HepG2 (cell line): Measurements from ENCODE around the gene SIM1. TPM values are rescaled to one million over a fixed set of nuclear protein-coding genes. Genes with fewer than 3 reads are reported as not detected.

Experiments
- ATAC-seq: fragments of 200-7000 bp; cut with Tn5 transposase; 3 replicates; pipeline ENCODE4 v1.9.1; 2020; ENCODE audit warnings: mild to moderate bottlenecking, moderate library complexity
- BruUV-seq: library from RNA; stranded (reverse); fragments of 400-500 nt; replicated peaks from 2 replicates; lab custom pipeline; 2021; lab: Mats Ljungman, UMichigan
- CTCF ChIA-PET: fragments of 300-600 bp; formaldehyde crosslinking; extraction: SDS; loops from one replicate; lab custom pipeline; 2021; ENCODE audit warnings: low total read pairs, inconsistent platforms, low intra/inter-chr PET ratio; lab: Yijun Ruan, JAX
- POLR2A ChIA-PET: fragments of 350-600 bp; sonication (Branson Sonifier 250); formaldehyde crosslinking; loops from one replicate; lab custom pipeline; 2020; ENCODE audit warnings: antibody characterized with exemption, inconsistent platforms; lab: Yijun Ruan, JAX
- DNase-seq: peaks from one replicate; pipeline ENCODE4 v3.0.0-alpha.2; 2015; ENCODE audit warnings: low spot score
- FAIRE-seq: peaks from 3 replicates; lab custom pipeline; 2011; peaks lifted over from hg19 to GRCh38; lab: Jason Lieb, UNC
- H2AFZ ChIP-seq: one replicate; pipeline ENCODE4 v1.6.1; 2011; ENCODE audit warnings: low read length, inconsistent platforms
- H3K27ac ChIP-seq: fragments of 300-600 bp; 3 replicates; pipeline ENCODE4 v1.8.0; 2011; ENCODE audit warnings: mixed run types, mild to moderate bottlenecking, mixed read lengths, low read length, inconsistent platforms; ENCODE audit not compliant: insufficient read depth; ENCODE audit errors: extremely low read length
- H3K27me3 ChIP-seq, 2 experiments: fragments of 200-600 bp in 1 of 2; 2 replicates in 1 of 2; 3 replicates in 1 of 2; pipeline versions ENCODE4 v1.6.0 to v1.8.0; 2011; ENCODE audit warnings: low read length in 2 of 2, mild to moderate bottlenecking in 2 of 2, moderate library complexity in 2 of 2, inconsistent platforms in 1 of 2; ENCODE audit not compliant: insufficient read depth in 2 of 2, control insufficient read depth in 1 of 2
- H3K36me3 ChIP-seq, 2 experiments: fragments of 200-600 bp in 1 of 2; replicated peaks in 1 of 2; 2 replicates in 1 of 2; 3 replicates in 1 of 2; pipeline versions ENCODE4 v1.5.1 to v1.8.0; 2011; ENCODE audit warnings: low read length in 2 of 2, inconsistent platforms in 1 of 2; ENCODE audit not compliant: insufficient read depth in 2 of 2, control insufficient read depth in 1 of 2
- H3K4me1 ChIP-seq: 2 replicates; pipeline ENCODE4 v1.5.1; 2012; ENCODE audit warnings: low read length, inconsistent platforms; ENCODE audit not compliant: insufficient read depth
- H3K4me2 ChIP-seq: 2 replicates; pipeline ENCODE4 v1.6.0; 2011; ENCODE audit warnings: low read depth, low read length, inconsistent platforms
- H3K4me3 ChIP-seq, 3 experiments: fragments of 200-600 bp in 1 of 3; sonication (generic), shearing (Covaris generic) in 1 of 3; replicated peaks in 1 of 3; 2 replicates each; pipeline ENCODE4 v1.5.1; 2011 to 2016; ENCODE audit warnings: low read length in 3 of 3, inconsistent platforms in 2 of 3, low read depth in 2 of 3, mild to moderate bottlenecking in 2 of 3, control low read depth in 1 of 3, mixed read lengths in 1 of 3; ENCODE audit not compliant: insufficient read depth in 1 of 3
- H3K79me2 ChIP-seq: one replicate; pipeline ENCODE4 v1.6.1; 2011; ENCODE audit warnings: low read length, inconsistent platforms; ENCODE audit not compliant: insufficient read depth
- H3K9ac ChIP-seq: 2 replicates; pipeline ENCODE4 v1.6.0; 2011; ENCODE audit warnings: mild to moderate bottlenecking, low read depth, low read length, inconsistent platforms; ENCODE audit not compliant: insufficient read depth
- H3K9me3 ChIP-seq: 2 replicates; pipeline ENCODE4 v1.5.1; 2012; ENCODE audit warnings: mild to moderate bottlenecking, low read length
- H4K20me1 ChIP-seq: 2 replicates; pipeline ENCODE4 v1.6.0; 2011; ENCODE audit warnings: inconsistent platforms, mild to moderate bottlenecking, low read length, moderate library complexity; ENCODE audit not compliant: insufficient read depth
- HOXA9 ChIP-seq: sonication (generic); formaldehyde crosslinking; IDR thresholded peaks from 2 replicates; pipeline ENCODE4 v1.8.1; 2022; ENCODE audit warnings: missing genetic modification reagents, mild to moderate bottlenecking, moderate library complexity, borderline replicate concordance
- MED13 ChIP-seq: sonication (generic); formaldehyde crosslinking; IDR thresholded peaks from 2 replicates; pipeline ENCODE4 v1.5.0; 2020; ENCODE audit warnings: missing genetic modification reagents
- MED8 ChIP-seq: sonication (generic); formaldehyde crosslinking; IDR thresholded peaks from 2 replicates; pipeline ENCODE4 v1.8.1; 2023; ENCODE audit warnings: mild to moderate bottlenecking, missing genetic modification reagents; ENCODE audit not compliant: insufficient replicate concordance
- RBM39 ChIP-seq: fragments of 200-400 bp; formaldehyde crosslinking; IDR thresholded peaks from one replicate; pipeline ENCODE4 v1.6.1; 2018; ENCODE audit warnings: antibody characterized with exemption, mild to moderate bottlenecking, low read depth, low read length; ENCODE audit not compliant: poor library complexity, severe bottlenecking
- ZNF550 ChIP-seq: sonication (generic); formaldehyde crosslinking; IDR thresholded peaks from 2 replicates; pipeline ENCODE4 v1.4.0; 2020; ENCODE audit warnings: mild to moderate bottlenecking, missing genetic modification reagents, borderline replicate concordance
- WGBS: methylation state at CpG from one replicate; pipeline ENCODE4 v1.1.6; 2017; ENCODE audit warnings: low lambda C conversion rate; 5-methylcytosine and 5-hydroxymethylcytosine counted together
- in situ Hi-C: cut with HindIII; loops from 2 replicates; pipeline ENCODE4 v1.10.0; 2017; ENCODE audit warnings: low pct_unique_long_range_greater_than_20kb; ENCODE audit not compliant: extremely low pct_ligation_motif_present
- intact Hi-C: fragments of 100-400 bp; cut with micrococcal nuclease; formaldehyde crosslinking; loops from one replicate; pipeline ENCODE4 v1.10.0; 2022; ENCODE audit not compliant: unreplicated experiment
- polyA plus RNA-seq, 8 experiments: library from polyadenylated mRNA; depleted of rRNA in 3 of 8; stranded (reverse) in 7 of 8; unstranded in 1 of 8; fragments of >200 nt; fragmentation: Illumina TruSeq in 4 of 8; extraction: Trizol in 4 of 8; gene quantifications; 2 replicates each; pipeline versions ENCODE4 v1.2.1 to v1.2.3, GENCODE V29; 2011 to 2016; ENCODE audit warnings: low read depth in 4 of 8, missing spikeins in 1 of 8, mixed read lengths in 1 of 8; ENCODE audit not compliant: insufficient read depth in 1 of 8
- total RNA-seq, 5 experiments: library from RNA; depleted of rRNA; stranded (reverse); fragments of >200 nt; fragmentation: Illumina TruSeq; extraction: Trizol; gene quantifications; 2 replicates each; pipeline ENCODE4 v1.2.3, GENCODE V29; 2016; ENCODE audit warnings: low read depth in 1 of 5

The SIM1 gene
- total and polyA plus RNA-seq, 2 of the 13 experiments (the other 11 are each of a cell fraction or from before 2014, with no cell fraction given), result not detected

DNA sequence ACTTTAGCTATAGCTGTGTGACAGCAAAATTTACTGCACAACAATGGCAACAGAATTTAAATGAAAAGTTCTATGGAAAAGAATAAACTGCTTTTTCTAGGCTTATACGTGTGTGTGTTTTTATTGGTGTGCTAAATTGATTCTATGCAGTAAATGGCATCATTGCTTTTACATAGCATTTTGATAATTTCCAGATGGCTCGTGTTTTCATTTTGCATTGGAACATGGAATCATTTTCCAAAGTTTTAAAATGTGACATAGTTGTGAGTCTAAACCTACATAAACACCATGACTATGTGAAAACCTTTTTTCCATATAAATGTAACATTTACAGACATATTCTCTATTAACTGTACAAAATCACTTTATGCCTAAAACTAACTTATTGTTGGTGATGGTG lies 127.8 kb downstream of the SIM1 start:
- no peaks in the 10 kb centered on the region for H3K79me2 ChIP-seq
- no peaks in the 10 kb centered on the region for H3K4me1 ChIP-seq
- no peaks in the 10 kb centered on the region for H3K36me3 ChIP-seq
- CTCF ChIA-PET, result no interaction called here
- BruUV-seq, result no TSS peak
- ATAC-seq, result no peak
- no peak overlapping the region for H3K4me2 ChIP-seq
- FAIRE-seq, result no peak
- TF ChIP-seq RBM39 (no peak), HOXA9 (CRISPR knock-in tag) (no peak), MED8 (CRISPR knock-in tag) (no peak), MED13 (CRISPR knock-in tag) (no peak)
- in situ Hi-C loops, result no loop called here
- intact Hi-C loops, result loop anchor here (10.0 kb wide), 1 partner anchor 222 kb away; no protein-coding TSS in a partner anchor
- no peaks in the 10 kb centered on the region for H4K20me1 ChIP-seq
- 6% methylated on average over 2 of the region's 2 CpGs for WGBS
- H3K27me3 ChIP-seq, result no peaks in the 10 kb centered on the region
- DNase-seq, result no peak
- H3K9me3 ChIP-seq, result no peaks in the 10 kb centered on the region
- H3K27ac ChIP-seq, result no peak overlapping the region
- H2AFZ ChIP-seq, result no peak overlapping the region
- H3K9ac ChIP-seq, result no peak overlapping the region
- POLR2A ChIA-PET, result no interaction called here
- no peak overlapping the region for H3K4me3 ChIP-seq

DNA sequence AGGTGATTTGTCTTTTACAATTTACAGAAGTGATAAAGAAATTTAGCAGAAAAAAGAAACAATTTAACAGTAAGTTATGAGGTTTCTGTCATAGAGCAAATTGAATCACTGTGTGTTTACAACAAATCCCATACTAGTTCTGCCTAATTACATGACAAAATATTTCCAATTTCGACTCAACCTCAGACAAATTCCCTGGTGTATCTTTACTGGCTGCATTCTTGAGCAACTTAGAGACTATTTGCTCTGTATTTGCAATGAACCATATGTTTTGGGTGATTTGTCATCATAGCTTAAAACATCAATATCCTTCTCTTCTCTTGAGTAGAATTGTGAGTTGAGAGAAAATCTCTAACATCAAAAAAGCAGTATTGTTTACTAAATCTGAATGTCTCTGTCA lies 128.7 kb downstream of the SIM1 start:
- no peak for DNase-seq
- CTCF ChIA-PET, result no interaction called here
- no peak overlapping the region for H3K27ac ChIP-seq
- whole genome bisulfite sequencing, result 0% methylated on average over 1 of the region's 1 CpG
- H3K36me3 ChIP-seq, result no peaks in the 10 kb centered on the region
- no peak overlapping the region for H3K4me2 ChIP-seq
- H3K27me3 ChIP-seq, result no peaks in the 10 kb centered on the region
- FAIRE-seq, result no peak
- H3K9ac ChIP-seq, result no peak overlapping the region
- intact Hi-C loops, result loop anchor here (10.0 kb wide), 1 partner anchor 221 kb away; no protein-coding TSS in a partner anchor
- ATAC-seq, result no peak
- no peak overlapping the region for H2AFZ ChIP-seq
- no peaks in the 10 kb centered on the region for H3K9me3 ChIP-seq
- in situ Hi-C loops, result no loop called here
- H3K79me2 ChIP-seq, result no peaks in the 10 kb centered on the region
- H3K4me1 ChIP-seq, result no peaks in the 10 kb centered on the region
- TF ChIP-seq ZNF550 (CRISPR knock-in tag), result no peak
- no peaks in the 10 kb centered on the region for H4K20me1 ChIP-seq
- BruUV-seq, result no TSS peak
- H3K4me3 ChIP-seq, result no peak overlapping the region
- POLR2A ChIA-PET, result no interaction called here
